ENCODE measurements around the gene CCDC124. TPM values are rescaled to one million over a fixed set of nuclear protein-coding genes. Genes with fewer than 3 reads are reported as not detected.

Gene CCDC124
- total RNA-seq, 2 donors from 2014 or later: 44.1 to 60.8 TPM

- peaks cover 20% of the 10 kb centered on the region for H3K27me3 ChIP-seq (replicated peaks; ENCODE audit: insufficient read depth)
- no peak for ATAC-seq (ENCODE audit: insufficient number of reproducible peaks, low FRiP score, low read depth)
- H3K36me3 ChIP-seq: no peaks in the 10 kb centered on the region
Measured at GRCh38 chr19:17951157-17951989, 18.6 kb downstream of the CCDC124 start.

GRCh38 chr19:17951990-17952976, 19.5 kb downstream of the CCDC124 start:
- H3K36me3 ChIP-seq: no peaks in the 10 kb centered on the region
- DNase-seq (ENCODE audit: low spot score) (no peak), ATAC-seq (ENCODE audit: insufficient number of reproducible peaks, low FRiP score, low read depth) (no peak)
- no peak overlapping the region for H3K27ac ChIP-seq
- TF ChIP-seq CTCF (IDR thresholded peaks at IDR 0.05): no peak
- H3K9me3 ChIP-seq: no peaks in the 10 kb centered on the region
- peak overlapping the region; percentile 21 for H3K4me3 ChIP-seq
- peaks cover 20% of the 10 kb centered on the region for H3K27me3 ChIP-seq (replicated peaks; ENCODE audit: insufficient read depth)
- H3K4me1 ChIP-seq (ENCODE audit: control insufficient read depth in 1 of 2, low read depth in 2 of 2): peaks cover 17 to 47% of the 10 kb centered on the region in 2 donors

More at GRCh38 chr19:17951157-17951989, 18.6 kb downstream of the CCDC124 start:
- H3K9me3 ChIP-seq: no peaks in the 10 kb centered on the region
- H3K27ac ChIP-seq: no peak overlapping the region
- TF ChIP-seq CTCF (IDR thresholded peaks at IDR 0.05): no peak
- peaks cover 20 to 51% of the 10 kb centered on the region in 2 donors for H3K4me1 ChIP-seq (ENCODE audit: control insufficient read depth in 1 of 2, low read depth in 2 of 2)
- no peak for DNase-seq (ENCODE audit: low spot score)
- peak overlapping the region; percentile 21 for H3K4me3 ChIP-seq

- no peak for DNase-seq (ENCODE audit: low spot score)
- Histone ChIP-seq H3K9me3 (no peaks in the 10 kb centered on the region), H3K27me3 (replicated peaks; ENCODE audit: insufficient read depth) (peaks cover 20% of the 10 kb centered on the region), H3K36me3 (no peaks in the 10 kb centered on the region), H3K27ac (no peak overlapping the region), H3K4me3 (no peak overlapping the region), H3K4me1 (ENCODE audit: control insufficient read depth in 1 of 2, low read depth in 2 of 2) (peaks cover 16 to 43% of the 10 kb centered on the region in 2 donors)
- TF ChIP-seq CTCF (IDR thresholded peaks at IDR 0.05): no peak
- no peak for ATAC-seq (ENCODE audit: insufficient number of reproducible peaks, low FRiP score, low read depth)
Measured at GRCh38 chr19:17953316-17953801, 20.5 kb downstream of the CCDC124 start.

- Histone ChIP-seq H3K27ac (no peak overlapping the region), H3K4me3 (no peak overlapping the region), H3K36me3 (no peaks in the 10 kb centered on the region), H3K27me3 (replicated peaks; ENCODE audit: insufficient read depth) (peaks cover 20% of the 10 kb centered on the region), H3K9me3 (no peaks in the 10 kb centered on the region), H3K4me1 (ENCODE audit: control insufficient read depth in 1 of 2, low read depth in 2 of 2) (peaks cover 11 to 38% of the 10 kb centered on the region in 2 donors)
- no peak for TF ChIP-seq CTCF (IDR thresholded peaks at IDR 0.05)
- no peak for ATAC-seq (ENCODE audit: insufficient number of reproducible peaks, low FRiP score, low read depth)
- no peak for DNase-seq (ENCODE audit: low spot score)
Measured at GRCh38 chr19:17953869-17954268, 21.1 kb downstream of the CCDC124 start.

- ATAC-seq (ENCODE audit: insufficient number of reproducible peaks, low FRiP score, low read depth): no peak
- Histone ChIP-seq H3K36me3 (no peaks in the 10 kb centered on the region), H3K9me3 (no peaks in the 10 kb centered on the region), H3K4me1 (ENCODE audit: control insufficient read depth in 1 of 2, low read depth in 2 of 2) (peaks cover 8 to 33% of the 10 kb centered on the region in 2 donors), H3K27me3 (replicated peaks; ENCODE audit: insufficient read depth) (peaks cover 15% of the 10 kb centered on the region), H3K27ac (no peak overlapping the region), H3K4me3 (no peak overlapping the region)
- TF ChIP-seq CTCF (IDR thresholded peaks at IDR 0.05): no peak
- no peak for DNase-seq (ENCODE audit: low spot score)
Measured at GRCh38 chr19:17954401-17954800, 21.6 kb downstream of the CCDC124 start.

Measured in thoracic aorta (tissue), 2 donors.